CD4-positive, alpha-beta T cell treated with Interleukin-4 for 1 hour (primary cell): ENCODE data around the gene NEU4.
A peak's percentile ranks its signal among the peaks of the same experiment; 100 is the strongest.

Experiments
- DNase-seq, 2 donors: peaks; one replicate each; pipeline ENCODE4 v3.0.0-alpha.2; 2020 to 2022

Gene NEU4

GRCh38 chr2:241835611-241836010 lies 26.6 kb downstream of the NEU4 start:
- DNase-seq: no peak

GRCh38 chr2:241836292-241836691 lies 27.3 kb downstream of the NEU4 start:
- no peak for DNase-seq

- no peak for DNase-seq
Observed at GRCh38 chr2:241837197-241837965, 28.4 kb downstream of the NEU4 start.

GRCh38 chr2:241841181-241842066 lies 32.4 kb downstream of the NEU4 start:
- DNase-seq: no peak

- no peak for DNase-seq
Observed at GRCh38 chr2:241842067-241842415, 33.0 kb downstream of the NEU4 start.

- DNase-seq: peak; percentile 57 to 61
Observed at GRCh38 chr2:241842620-241843211, 33.7 kb downstream of the NEU4 start.

- DNase-seq: no peak
Observed at GRCh38 chr2:241843321-241844065, 34.5 kb downstream of the NEU4 start.

GRCh38 chr2:241844066-241844728 lies 35.2 kb downstream of the NEU4 start:
- DNase-seq: peak; percentile 62 to 75

- DNase-seq: no peak
Observed at GRCh38 chr2:241844831-241845578, 36.0 kb downstream of the NEU4 start.

GRCh38 chr2:241846406-241846805 lies 37.4 kb downstream of the NEU4 start:
- no peak for DNase-seq

- DNase-seq: no peak
Observed at GRCh38 chr2:241848761-241849615, 40.0 kb downstream of the NEU4 start.

- DNase-seq: no peak
Observed at GRCh38 chr2:241849616-241850543, 40.9 kb downstream of the NEU4 start.

- DNase-seq: no peak
Observed at GRCh38 chr2:241850544-241851324, 41.7 kb downstream of the NEU4 start.

- DNase-seq: no peak
Observed at GRCh38 chr2:241851325-241852115, 42.5 kb downstream of the NEU4 start.

GRCh38 chr2:241852116-241852980 lies 43.4 kb downstream of the NEU4 start:
- DNase-seq: no peak

- DNase-seq: no peak
Observed at GRCh38 chr2:241852981-241853631, 44.1 kb downstream of the NEU4 start.
